Measurements from ENCODE around the gene LCN1.

- TF ChIP-seq CTCF (IDR thresholded peaks at IDR 0.05; ENCODE audit: low read length) (no peak; the same call in 1 of the 2 replicates), EZH2 (optimal IDR thresholded peaks at IDR 0.05; ENCODE audit: low read depth, low read length) (no peak)
Measured at GRCh38 chr9:135480940-135481310, 40.3 kb upstream of the LCN1 start.

Data from MM.1S (cell line).